ENCODE data around the gene ELL2.

DNA sequence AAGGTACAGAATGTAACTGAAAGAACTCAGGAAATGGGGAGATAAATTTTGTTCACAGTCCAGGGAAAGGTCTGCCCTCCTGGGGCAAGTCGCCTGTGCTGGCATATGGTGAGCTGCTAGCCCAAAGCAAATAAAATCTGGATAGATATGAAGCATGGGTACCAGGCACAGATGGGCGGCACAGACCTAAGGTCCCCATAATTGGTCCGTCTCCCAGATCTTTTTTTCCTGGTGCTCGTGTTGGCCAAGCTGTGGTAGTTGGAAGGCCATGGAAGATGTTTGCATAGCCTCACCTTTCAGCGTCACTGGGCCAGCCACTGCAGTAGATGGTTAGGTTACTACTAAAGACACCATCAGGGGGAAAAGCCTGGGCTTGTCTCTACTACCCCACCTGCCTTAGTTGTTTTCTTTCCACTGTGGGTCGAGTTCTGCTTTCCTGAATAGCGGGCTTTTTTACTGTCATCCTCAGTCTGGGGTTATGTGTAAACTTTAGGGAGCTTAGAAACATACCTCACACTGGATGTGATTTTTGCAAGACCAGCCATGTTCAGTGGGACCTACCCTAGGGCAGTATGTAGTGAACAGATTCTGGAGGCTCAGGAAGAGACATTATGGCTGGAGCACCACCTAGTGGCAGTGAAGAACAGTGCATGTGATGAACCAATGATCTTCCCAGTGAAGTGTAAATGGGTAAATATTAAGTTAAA, 114.9 kb downstream of the ELL2 start:
- no peak for TF ChIP-seq BCL6 (CRISPR knock-in tag; IDR thresholded peaks at IDR 0.05)
- TF ChIP-seq NR2C2 (CRISPR knock-in tag; IDR thresholded peaks at IDR 0.05; ENCODE audit: borderline replicate concordance): no peak
- no peak for TF ChIP-seq IKZF1 (IDR thresholded peaks at IDR 0.05)
- no peak for TF ChIP-seq MYNN (CRISPR knock-in tag; IDR thresholded peaks at IDR 0.05; ENCODE audit: low read depth)
- TF ChIP-seq, protein P1, sequence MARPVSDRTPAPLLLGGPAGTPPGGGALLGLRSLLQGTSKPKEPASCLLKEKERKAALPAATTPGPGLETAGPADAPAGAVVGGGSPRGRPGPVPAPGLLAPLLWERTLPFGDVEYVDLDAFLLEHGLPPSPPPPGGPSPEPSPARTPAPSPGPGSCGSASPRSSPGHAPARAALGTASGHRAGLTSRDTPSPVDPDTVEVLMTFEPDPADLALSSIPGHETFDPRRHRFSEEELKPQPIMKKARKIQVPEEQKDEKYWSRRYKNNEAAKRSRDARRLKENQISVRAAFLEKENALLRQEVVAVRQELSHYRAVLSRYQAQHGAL (CRISPR knock-in tag; IDR thresholded peaks at IDR 0.05; ENCODE audit: not compliant biosample characterization): no peak
- TF ChIP-seq GTF3A (CRISPR knock-in tag; conservative IDR thresholded peaks at IDR 0.05): no peak
- no peak for TF ChIP-seq ZNF552 (CRISPR knock-in tag; IDR thresholded peaks at IDR 0.05; ENCODE audit: borderline replicate concordance)
- no peak for TF ChIP-seq MEIS2 (CRISPR knock-in tag; IDR thresholded peaks at IDR 0.05)

Data from HepG2 (cell line).